Ecto neural progenitor cell (in vitro differentiated cells): ENCODE results near the gene DCLK1.

Experiments
- DNase-seq: peaks from one replicate; pipeline ENCODE4 v3.0.0-alpha.2; 2018; ENCODE audit warnings: low spot score

Gene DCLK1

GRCh38 chr13:35785576-35786303 is 345.4 kb downstream of the DCLK1 start:
- no peak for DNase-seq

- DNase-seq, result no peak
Measured at GRCh38 chr13:35784286-35784951, 346.8 kb downstream of the DCLK1 start.

GRCh38 chr13:35782793-35783192 is 348.4 kb downstream of the DCLK1 start:
- DNase-seq, result no peak

GRCh38 chr13:35781036-35782000 is 349.9 kb downstream of the DCLK1 start:
- no peak for DNase-seq

GRCh38 chr13:35780613-35781012 is 350.6 kb downstream of the DCLK1 start:
- no peak for DNase-seq

GRCh38 chr13:35771898-35772297 is 359.3 kb downstream of the DCLK1 start:
- DNase-seq, result no peak

GRCh38 chr13:35770756-35771297 is 360.4 kb downstream of the DCLK1 start:
- DNase-seq, result no peak

GRCh38 chr13:35769812-35770211 is 361.4 kb downstream of the DCLK1 start:
- DNase-seq, result no peak

- DNase-seq, result no peak
Measured at GRCh38 chr13:35768551-35768950, 362.6 kb downstream of the DCLK1 start.

- no peak for DNase-seq
Measured at GRCh38 chr13:35768073-35768472, 363.1 kb downstream of the DCLK1 start.

- no peak for DNase-seq
Measured at GRCh38 chr13:35767256-35767976, 363.8 kb downstream of the DCLK1 start.

- no peak for DNase-seq
Measured at GRCh38 chr13:35766663-35767062, 364.5 kb downstream of the DCLK1 start.

GRCh38 chr13:35765941-35766340 is 365.2 kb downstream of the DCLK1 start:
- DNase-seq, result no peak

GRCh38 chr13:35765366-35765765 is 365.8 kb downstream of the DCLK1 start:
- DNase-seq, result no peak

- no peak for DNase-seq
Measured at GRCh38 chr13:35764326-35765015, 366.7 kb downstream of the DCLK1 start.

GRCh38 chr13:35763782-35764123 is 367.4 kb downstream of the DCLK1 start:
- DNase-seq, result no peak

- DNase-seq, result no peak
Measured at GRCh38 chr13:35763060-35763781, 368.0 kb downstream of the DCLK1 start.

- DNase-seq, result no peak
Measured at GRCh38 chr13:35761440-35762252, 369.5 kb downstream of the DCLK1 start.

GRCh38 chr13:35760735-35761281 is 370.4 kb downstream of the DCLK1 start:
- no peak for DNase-seq
